HepG2 (cell line): ENCODE results near the gene TPX2. TPM values are rescaled to one million over a fixed set of nuclear protein-coding genes. Genes with fewer than 3 reads are reported as not detected.

Experiments used
- ATAC-seq: fragments of 200-7000 bp; cut with Tn5 transposase; 3 replicates; pipeline ENCODE4 v1.9.1; 2020; ENCODE audit warnings: mild to moderate bottlenecking, moderate library complexity
- BruUV-seq: library from RNA; stranded (reverse); fragments of 400-500 nt; replicated peaks from 2 replicates; lab custom pipeline; 2021; lab: Mats Ljungman, UMichigan
- CTCF ChIA-PET: fragments of 300-600 bp; formaldehyde crosslinking; extraction: SDS; loops from one replicate; lab custom pipeline; 2021; ENCODE audit warnings: low total read pairs, inconsistent platforms, low intra/inter-chr PET ratio; lab: Yijun Ruan, JAX
- POLR2A ChIA-PET: fragments of 350-600 bp; sonication (Branson Sonifier 250); formaldehyde crosslinking; loops from one replicate; lab custom pipeline; 2020; ENCODE audit warnings: antibody characterized with exemption, inconsistent platforms; lab: Yijun Ruan, JAX
- DNase-seq: peaks from one replicate; pipeline ENCODE4 v3.0.0-alpha.2; 2015; ENCODE audit warnings: low spot score
- FAIRE-seq: peaks from 3 replicates; lab custom pipeline; 2011; peaks lifted over from hg19 to GRCh38; lab: Jason Lieb, UNC
- H2AFZ ChIP-seq: one replicate; pipeline ENCODE4 v1.6.1; 2011; ENCODE audit warnings: low read length, inconsistent platforms
- H3K27ac ChIP-seq: fragments of 300-600 bp; 3 replicates; pipeline ENCODE4 v1.8.0; 2011; ENCODE audit warnings: mixed run types, mild to moderate bottlenecking, mixed read lengths, low read length, inconsistent platforms; ENCODE audit not compliant: insufficient read depth; ENCODE audit errors: extremely low read length
- H3K27me3 ChIP-seq, 2 experiments: fragments of 200-600 bp in 1 of 2; 2 replicates in 1 of 2; 3 replicates in 1 of 2; pipeline versions ENCODE4 v1.6.0 to v1.8.0; 2011; ENCODE audit warnings: low read length in 2 of 2, mild to moderate bottlenecking in 2 of 2, moderate library complexity in 2 of 2, inconsistent platforms in 1 of 2; ENCODE audit not compliant: insufficient read depth in 2 of 2, control insufficient read depth in 1 of 2
- H3K36me3 ChIP-seq, 2 experiments: fragments of 200-600 bp in 1 of 2; replicated peaks in 1 of 2; 2 replicates in 1 of 2; 3 replicates in 1 of 2; pipeline versions ENCODE4 v1.5.1 to v1.8.0; 2011; ENCODE audit warnings: low read length in 2 of 2, inconsistent platforms in 1 of 2; ENCODE audit not compliant: insufficient read depth in 2 of 2, control insufficient read depth in 1 of 2
- H3K4me1 ChIP-seq: 2 replicates; pipeline ENCODE4 v1.5.1; 2012; ENCODE audit warnings: low read length, inconsistent platforms; ENCODE audit not compliant: insufficient read depth
- H3K4me2 ChIP-seq: 2 replicates; pipeline ENCODE4 v1.6.0; 2011; ENCODE audit warnings: low read depth, low read length, inconsistent platforms
- H3K4me3 ChIP-seq, 3 experiments: fragments of 200-600 bp in 1 of 3; sonication (generic), shearing (Covaris generic) in 1 of 3; replicated peaks in 1 of 3; 2 replicates each; pipeline ENCODE4 v1.5.1; 2011 to 2016; ENCODE audit warnings: low read length in 3 of 3, inconsistent platforms in 2 of 3, low read depth in 2 of 3, mild to moderate bottlenecking in 2 of 3, control low read depth in 1 of 3, mixed read lengths in 1 of 3; ENCODE audit not compliant: insufficient read depth in 1 of 3
- H3K79me2 ChIP-seq: one replicate; pipeline ENCODE4 v1.6.1; 2011; ENCODE audit warnings: low read length, inconsistent platforms; ENCODE audit not compliant: insufficient read depth
- H3K9ac ChIP-seq: 2 replicates; pipeline ENCODE4 v1.6.0; 2011; ENCODE audit warnings: mild to moderate bottlenecking, low read depth, low read length, inconsistent platforms; ENCODE audit not compliant: insufficient read depth
- H3K9me3 ChIP-seq: 2 replicates; pipeline ENCODE4 v1.5.1; 2012; ENCODE audit warnings: mild to moderate bottlenecking, low read length
- H4K20me1 ChIP-seq: 2 replicates; pipeline ENCODE4 v1.6.0; 2011; ENCODE audit warnings: inconsistent platforms, mild to moderate bottlenecking, low read length, moderate library complexity; ENCODE audit not compliant: insufficient read depth
- AKAP8 ChIP-seq: sonication (generic); formaldehyde crosslinking; IDR thresholded peaks from 2 replicates; pipeline ENCODE4 v1.5.1; 2020; ENCODE audit warnings: mild to moderate bottlenecking, missing genetic modification reagents
- ARID2 ChIP-seq: sonication (generic); formaldehyde crosslinking; IDR thresholded peaks from 2 replicates; pipeline ENCODE4 v1.8.1; 2022; ENCODE audit warnings: mild to moderate bottlenecking, missing genetic modification reagents, borderline replicate concordance
- ARNTL ChIP-seq: sonication (generic); formaldehyde crosslinking; IDR thresholded peaks from 2 replicates; pipeline ENCODE4 v1.4.0; 2020; ENCODE audit warnings: mild to moderate bottlenecking, missing genetic modification reagents
- CBX2 ChIP-seq, 2 experiments: fragments of 200-600 bp in 1 of 2; sonication (generic); formaldehyde crosslinking in 1 of 2; IDR thresholded peaks; 2 replicates each; pipeline versions ENCODE4 v1.7.0 to v1.8.1; 2018 to 2022; ENCODE audit warnings: low read depth in 2 of 2, low read length in 1 of 2, mild to moderate bottlenecking in 1 of 2, missing genetic modification reagents in 1 of 2
- CENPT ChIP-seq: sonication (generic); formaldehyde crosslinking; IDR thresholded peaks from 2 replicates; pipeline ENCODE4 v1.8.0; 2022; ENCODE audit warnings: low read depth, mild to moderate bottlenecking, moderate library complexity, missing genetic modification reagents
- FOSL1 ChIP-seq: sonication (generic); formaldehyde crosslinking; IDR thresholded peaks from 2 replicates; pipeline ENCODE4 v1.9.0; 2021; ENCODE audit warnings: missing genetic modification reagents, borderline replicate concordance
- KMT2B ChIP-seq: IDR thresholded peaks from 2 replicates; pipeline ENCODE4 v1.6.1; 2016; ENCODE audit warnings: missing genetic modification reagents, missing compliant biosample characterization
- NCOA1 ChIP-seq: sonication (generic); formaldehyde crosslinking; IDR thresholded peaks from 2 replicates; pipeline ENCODE4 v1.9.0; 2021; ENCODE audit warnings: missing genetic modification reagents
- NR2C2 ChIP-seq: sonication (generic); formaldehyde crosslinking; IDR thresholded peaks from 2 replicates; pipeline ENCODE4 v1.4.0; 2020; ENCODE audit warnings: missing genetic modification reagents, mild to moderate bottlenecking, moderate library complexity, borderline replicate concordance
- POGK ChIP-seq: sonication (generic); formaldehyde crosslinking; conservative IDR thresholded peaks from 2 replicates; pipeline ENCODE4 v1.8.0; 2022; ENCODE audit warnings: mild to moderate bottlenecking, moderate library complexity, missing genetic modification reagents
- PPARG ChIP-seq: conservative IDR thresholded peaks from 2 replicates; pipeline ENCODE4 v1.6.1; 2016; ENCODE audit warnings: missing biosample characterization, missing genetic modification reagents
- RFXAP ChIP-seq: sonication (generic); formaldehyde crosslinking; IDR thresholded peaks from 2 replicates; pipeline ENCODE4 v1.4.0; 2020; ENCODE audit warnings: missing genetic modification reagents, borderline replicate concordance
- SIX4 ChIP-seq: sonication (generic); formaldehyde crosslinking; IDR thresholded peaks from 2 replicates; pipeline ENCODE4 v1.4.0; 2020; ENCODE audit warnings: missing genetic modification reagents
- SMAD3 ChIP-seq: sonication (generic); formaldehyde crosslinking; IDR thresholded peaks from 2 replicates; pipeline ENCODE4 v1.4.0; 2020; ENCODE audit warnings: missing genetic modification reagents
- SNAI1 ChIP-seq: sonication (generic); formaldehyde crosslinking; IDR thresholded peaks from 2 replicates; pipeline ENCODE4 v1.5.0; 2020; ENCODE audit warnings: mild to moderate bottlenecking, missing genetic modification reagents, borderline replicate concordance
- SSRP1 ChIP-seq: IDR thresholded peaks from 2 replicates; pipeline ENCODE4 v1.6.1; 2016; ENCODE audit warnings: control low read depth
- TAF1 ChIP-seq: sonication (generic); formaldehyde crosslinking; IDR thresholded peaks from 2 replicates; pipeline ENCODE4 v1.4.0; 2020; ENCODE audit warnings: missing genetic modification reagents
- ZFP36 ChIP-seq: fragments of 150-350 bp; IDR thresholded peaks from 2 replicates; pipeline ENCODE4 v1.6.1; 2018; ENCODE audit warnings: borderline replicate concordance, low read length, low read depth; ENCODE audit not compliant: partially characterized antibody
- ZNF138 ChIP-seq: sonication (generic); formaldehyde crosslinking; IDR thresholded peaks from 2 replicates; pipeline ENCODE4 v1.5.0; 2020; ENCODE audit warnings: mild to moderate bottlenecking, low read depth, missing genetic modification reagents
- ZNF317 ChIP-seq: sonication (generic); formaldehyde crosslinking; IDR thresholded peaks from 2 replicates; pipeline ENCODE4 v1.5.0; 2020; ENCODE audit warnings: mild to moderate bottlenecking, missing genetic modification reagents
- ZNF615 ChIP-seq: sonication (generic); formaldehyde crosslinking; IDR thresholded peaks from 2 replicates; pipeline ENCODE4 v1.5.0; 2020; ENCODE audit warnings: mild to moderate bottlenecking, missing genetic modification reagents, borderline replicate concordance
- WGBS: methylation state at CpG from one replicate; pipeline ENCODE4 v1.1.6; 2017; ENCODE audit warnings: low lambda C conversion rate; 5-methylcytosine and 5-hydroxymethylcytosine counted together
- in situ Hi-C: cut with HindIII; loops from 2 replicates; pipeline ENCODE4 v1.10.0; 2017; ENCODE audit warnings: low pct_unique_long_range_greater_than_20kb; ENCODE audit not compliant: extremely low pct_ligation_motif_present
- intact Hi-C: fragments of 100-400 bp; cut with micrococcal nuclease; formaldehyde crosslinking; loops from one replicate; pipeline ENCODE4 v1.10.0; 2022; ENCODE audit not compliant: unreplicated experiment
- polyA plus RNA-seq, 8 experiments: library from polyadenylated mRNA; depleted of rRNA in 3 of 8; stranded (reverse) in 7 of 8; unstranded in 1 of 8; fragments of >200 nt; fragmentation: Illumina TruSeq in 4 of 8; extraction: Trizol in 4 of 8; gene quantifications; 2 replicates each; pipeline versions ENCODE4 v1.2.1 to v1.2.3, GENCODE V29; 2011 to 2016; ENCODE audit warnings: low read depth in 4 of 8, missing spikeins in 1 of 8, mixed read lengths in 1 of 8; ENCODE audit not compliant: insufficient read depth in 1 of 8
- total RNA-seq, 5 experiments: library from RNA; depleted of rRNA; stranded (reverse); fragments of >200 nt; fragmentation: Illumina TruSeq; extraction: Trizol; gene quantifications; 2 replicates each; pipeline ENCODE4 v1.2.3, GENCODE V29; 2016; ENCODE audit warnings: low read depth in 1 of 5

Gene TPX2
- total and polyA plus RNA-seq, 2 of the 13 experiments (the other 11 are each of a cell fraction or from before 2014, with no cell fraction given), result 34.3 to 124 TPM

- TF ChIP-seq TAF1 (no peak), NR2C2 (CRISPR knock-in tag) (no peak), KMT2B (CRISPR knock-in tag) (no peak), AKAP8 (CRISPR knock-in tag) (no peak), SIX4 (no peak), ZNF138 (CRISPR knock-in tag) (no peak), CBX2 (IDR thresholded peaks at IDR 0.05; ENCODE audit: low read depth, low read length) (no peak), CBX2 (CRISPR knock-in tag; IDR thresholded peaks at IDR 0.05; ENCODE audit: low read depth) (no peak), CENPT (CRISPR knock-in tag) (no peak), ARID2 (CRISPR knock-in tag) (no peak)
Measured at GRCh38 chr20:31698243-31698802, 40.8 kb upstream of the TPX2 start (continued).

- Histone ChIP-seq H3K4me1 (peaks cover 100% of the 10 kb centered on the region), H3K9me3 (no peaks in the 10 kb centered on the region), H3K36me3 (peaks cover 29 to 58% of the 10 kb centered on the region in 2 experiments), H3K27ac (peak overlapping the region; percentile 83), H3K4me3 (no peak overlapping the region), H3K79me2 (peaks cover 93% of the 10 kb centered on the region), H2AFZ (no peak overlapping the region), H3K9ac (peak overlapping the region; percentile 44), H3K4me2 (peak overlapping the region; percentile 28), H3K27me3 (no peaks in the 10 kb centered on the region), H4K20me1 (no peaks in the 10 kb centered on the region; the same call in 1 of the 2 replicates)
- intact Hi-C loops (loop anchor here (5.0 kb wide), 1 partner anchor 37 kb away; no protein-coding TSS in a partner anchor), in situ Hi-C loops (no loop called here)
- BruUV-seq, result no TSS peak
- CTCF ChIA-PET, result no interaction called here
- ATAC-seq, result peak; percentile 15
- peak; percentile 76 for DNase-seq
- POLR2A ChIA-PET, result interaction anchor here (0.8 to 33.2 kb wide), 15 partner anchors 11 to 129 kb away, joined by 3 to 2822 read pairs (median 8); partner anchors contain the start of genes BCL2L1, ID1 and TPX2
- peak; percentile 56 for FAIRE-seq
- 37% methylated on average over 6 of the region's 6 CpGs for WGBS
- TF ChIP-seq ZFP36 (no peak), ARNTL (CRISPR knock-in tag) (peak; percentile 67; the same call in 1 of the 2 replicates), POGK (CRISPR knock-in tag) (peak; percentile 72; the same call in 1 of the 2 replicates), SMAD3 (CRISPR knock-in tag) (0 out of 2 replicates have a peak, but pooled peaks have one; percentile 12), SSRP1 (0 out of 2 replicates have a peak, but pooled peaks have one; percentile 1), PPARG (peak; percentile 35; the same call in 1 of the 2 replicates), RFXAP (CRISPR knock-in tag) (peak; percentile 56; the same call in 1 of the 2 replicates), ZNF615 (CRISPR knock-in tag) (no peak), NCOA1 (CRISPR knock-in tag) (0 out of 2 replicates have a peak, but pooled peaks have one; percentile 43), FOSL1 (no peak), SNAI1 (peak; percentile 62; the same call in 1 of the 2 replicates), ZNF317 (CRISPR knock-in tag) (peak; percentile 47; the same call in 1 of the 2 replicates)
Measured at GRCh38 chr20:31698803-31699718, 40.0 kb upstream of the TPX2 start.
